ENCODE measurements around the gene TEX19.

Gene TEX19

GRCh38 chr17:82314012-82314726 lies 44.9 kb upstream of the TEX19 start:
- peaks cover 7% of the 10 kb centered on the region for H3K27me3 Mint-ChIP-seq (ENCODE audit: low read depth, poor library complexity)
- H3K9me3 Mint-ChIP-seq = no peaks in the 10 kb centered on the region
- no peak overlapping the region for H3K4me3 Mint-ChIP-seq
- DNase-seq = no peak
- peaks cover 39% of the 10 kb centered on the region for H3K4me1 Mint-ChIP-seq
- TF ChIP-seq CTCF (IDR thresholded peaks at IDR 0.05) = no peak
- H3K36me3 Mint-ChIP-seq (ENCODE audit: low read depth) = no peaks in the 10 kb centered on the region
- H3K27ac Mint-ChIP-seq = no peak overlapping the region

- H3K4me1 Mint-ChIP-seq = peaks cover 39% of the 10 kb centered on the region
- H3K36me3 Mint-ChIP-seq (ENCODE audit: low read depth) = no peaks in the 10 kb centered on the region
- H3K9me3 Mint-ChIP-seq = no peaks in the 10 kb centered on the region
- no peak for TF ChIP-seq CTCF (IDR thresholded peaks at IDR 0.05)
- no peak overlapping the region for H3K27ac Mint-ChIP-seq
- peaks cover 7% of the 10 kb centered on the region for H3K27me3 Mint-ChIP-seq (ENCODE audit: low read depth, poor library complexity)
- H3K4me3 Mint-ChIP-seq = no peak overlapping the region
- DNase-seq = no peak
Observed at GRCh38 chr17:82314727-82315605, 44.1 kb upstream of the TEX19 start.

- Mint-ChIP-seq H3K9me3 (no peaks in the 10 kb centered on the region), H3K27ac (no peak overlapping the region), H3K4me3 (peak overlapping the region; percentile 59), H3K4me1 (peaks cover 39% of the 10 kb centered on the region), H3K36me3 (ENCODE audit: low read depth) (no peaks in the 10 kb centered on the region), H3K27me3 (ENCODE audit: low read depth, poor library complexity) (peaks cover 2% of the 10 kb centered on the region)
- no peak for TF ChIP-seq CTCF (IDR thresholded peaks at IDR 0.05)
- DNase-seq = peak; percentile 59
Observed at GRCh38 chr17:82315703-82316358, 43.2 kb upstream of the TEX19 start.

GRCh38 chr17:82316651-82317393 lies 42.2 kb upstream of the TEX19 start:
- Mint-ChIP-seq H3K4me3 (no peak overlapping the region), H3K9me3 (no peaks in the 10 kb centered on the region), H3K27me3 (ENCODE audit: low read depth, poor library complexity) (peaks cover 5% of the 10 kb centered on the region), H3K27ac (no peak overlapping the region), H3K36me3 (ENCODE audit: low read depth) (no peaks in the 10 kb centered on the region), H3K4me1 (peaks cover 38% of the 10 kb centered on the region)
- DNase-seq = no peak
- no peak for TF ChIP-seq CTCF (IDR thresholded peaks at IDR 0.05)

- peaks cover 5% of the 10 kb centered on the region for H3K27me3 Mint-ChIP-seq (ENCODE audit: low read depth, poor library complexity)
- no peak within 1 kb of the TSS for H3K4me3 Mint-ChIP-seq
- no peaks in the 10 kb centered on the region for H3K9me3 Mint-ChIP-seq
- no peak within 1 kb of the TSS for H3K27ac Mint-ChIP-seq
- TF ChIP-seq CTCF (IDR thresholded peaks at IDR 0.05) = no peak
- no peaks in the 10 kb centered on the region for H3K36me3 Mint-ChIP-seq (ENCODE audit: low read depth)
- peaks cover 38% of the 10 kb centered on the region for H3K4me1 Mint-ChIP-seq
- DNase-seq = no peak
Observed at GRCh38 chr17:82317394-82318168, 41.5 kb upstream of the TEX19 start, which contains the start of gene CD7. Gene CD7 (minus strand): TSS chr17:82317608. CDS start chr17:82317495, 113 bp downstream.

Measured in nephron progenitor cell (in vitro differentiated cells).